H9 (cell line): Measurements from ENCODE around the gene ZHX3. TPM values are rescaled to one million over a fixed set of nuclear protein-coding genes. Genes with fewer than 3 reads are reported as not detected.

ENCODE experiments used
- DNase-seq: peaks from one replicate; pipeline ENCODE4 v3.0.0-alpha.2; 2017
- H2AFZ ChIP-seq: one replicate; pipeline ENCODE4 v1.6.1; 2013; ENCODE audit warnings: mild to moderate bottlenecking, low read length, control low read depth, moderate library complexity
- H2AK5ac ChIP-seq: 2 replicates; pipeline ENCODE4 v1.6.1; 2013; ENCODE audit warnings: low read length, control low read depth, mixed read lengths; ENCODE audit not compliant: insufficient read length
- H2BK120ac ChIP-seq: one replicate; pipeline ENCODE4 v1.6.1; 2013; ENCODE audit warnings: low read depth, mild to moderate bottlenecking, low read length, control low read depth, inconsistent platforms; ENCODE audit not compliant: poor library complexity, severe bottlenecking
- H2BK12ac ChIP-seq: 2 replicates; pipeline ENCODE4 v1.6.1; 2013; ENCODE audit warnings: low read length, control low read depth, mixed read lengths, low read depth; ENCODE audit not compliant: insufficient read length
- H2BK15ac ChIP-seq: 2 replicates; pipeline ENCODE4 v1.6.1; 2013; ENCODE audit warnings: low read depth, low read length, control low read depth
- H2BK20ac ChIP-seq: one replicate; pipeline ENCODE4 v1.6.1; 2013; ENCODE audit warnings: low read depth, mild to moderate bottlenecking, low read length, control low read depth, inconsistent platforms; ENCODE audit not compliant: poor library complexity, severe bottlenecking
- H2BK5ac ChIP-seq: 2 replicates; pipeline ENCODE4 v1.6.1; 2013; ENCODE audit warnings: low read length, control low read depth, mixed read lengths; ENCODE audit not compliant: insufficient read length
- H3K14ac ChIP-seq: 2 replicates; pipeline ENCODE4 v1.6.1; 2013; ENCODE audit warnings: low read length, control low read depth; ENCODE audit not compliant: insufficient read depth
- H3K18ac ChIP-seq: 2 replicates; pipeline ENCODE4 v1.6.1; 2013; ENCODE audit warnings: low read depth, mild to moderate bottlenecking, mixed read lengths, low read length, control low read depth; ENCODE audit not compliant: insufficient read length
- H3K23ac ChIP-seq: 2 replicates; pipeline ENCODE4 v1.6.1; 2013; ENCODE audit warnings: low read length, control low read depth, mixed read lengths, low read depth; ENCODE audit not compliant: insufficient read length
- H3K23me2 ChIP-seq: 2 replicates; pipeline ENCODE4 v1.6.1; 2013; ENCODE audit warnings: low read depth, mild to moderate bottlenecking, mixed read lengths, low read length, control low read depth; ENCODE audit not compliant: insufficient read length, poor library complexity, severe bottlenecking
- H3K27ac ChIP-seq: 2 replicates; pipeline ENCODE4 v1.5.1; 2013; ENCODE audit warnings: low read length, control low read depth, mixed read lengths, low read depth; ENCODE audit not compliant: insufficient read length
- H3K27me3 ChIP-seq: 2 replicates; pipeline ENCODE4 v1.6.1; 2013; ENCODE audit warnings: low read length, control low read depth, inconsistent platforms; ENCODE audit not compliant: insufficient read depth
- H3K4ac ChIP-seq: 2 replicates; pipeline ENCODE4 v1.6.1; 2013; ENCODE audit warnings: low read depth, mild to moderate bottlenecking, control low read depth, inconsistent platforms, low read length, moderate library complexity
- H3K4me1 ChIP-seq: 2 replicates; pipeline ENCODE4 v1.6.1; 2013; ENCODE audit warnings: low read length, control low read depth, inconsistent platforms; ENCODE audit not compliant: insufficient read depth
- H3K4me2 ChIP-seq: 2 replicates; pipeline ENCODE4 v1.6.1; 2013; ENCODE audit warnings: low read length, control low read depth, mixed read lengths; ENCODE audit not compliant: insufficient read length, insufficient read depth
- H3K56ac ChIP-seq: 2 replicates; pipeline ENCODE4 v1.6.1; 2013; ENCODE audit warnings: low read depth, mild to moderate bottlenecking, mixed read lengths, low read length, control low read depth; ENCODE audit not compliant: insufficient read length
- H3K79me1 ChIP-seq: 2 replicates; pipeline ENCODE4 v1.6.1; 2013; ENCODE audit warnings: low read depth, mild to moderate bottlenecking, moderate library complexity, low read length, control low read depth, inconsistent platforms; ENCODE audit not compliant: insufficient read depth, poor library complexity, severe bottlenecking
- H3K79me2 ChIP-seq: 2 replicates; pipeline ENCODE4 v1.6.1; 2013; ENCODE audit warnings: low read length, control low read depth, inconsistent platforms; ENCODE audit not compliant: insufficient read depth
- H3K9ac ChIP-seq: 2 replicates; pipeline ENCODE4 v1.6.1; 2013; ENCODE audit warnings: low read length, control low read depth, mixed read lengths; ENCODE audit not compliant: insufficient read length; ENCODE audit errors: extremely low read depth
- H3K9me3 ChIP-seq: one replicate; pipeline ENCODE4 v1.6.1; 2013; ENCODE audit warnings: low read depth, low read length, inconsistent platforms; ENCODE audit not compliant: control insufficient read depth
- H3T11ph ChIP-seq: one replicate; pipeline ENCODE4 v1.6.1; 2013; ENCODE audit warnings: mild to moderate bottlenecking, low read length, control low read depth, inconsistent platforms
- H4K20me1 ChIP-seq: one replicate; pipeline ENCODE4 v1.6.1; 2013; ENCODE audit not compliant: control insufficient read depth, insufficient read length, insufficient read depth
- H4K5ac ChIP-seq: 2 replicates; pipeline ENCODE4 v1.6.1; 2013; ENCODE audit warnings: low read depth, mild to moderate bottlenecking, mixed read lengths, low read length, control low read depth; ENCODE audit not compliant: insufficient read length
- H4K8ac ChIP-seq: replicated peaks from 2 replicates; pipeline ENCODE4 v1.6.1; 2013; ENCODE audit warnings: low read length, control low read depth, mixed read lengths, low read depth; ENCODE audit not compliant: insufficient read length
- H4K91ac ChIP-seq: 2 replicates; pipeline ENCODE4 v1.6.1; 2013; ENCODE audit warnings: low read depth, mild to moderate bottlenecking, moderate library complexity, mixed read lengths, low read length, control low read depth; ENCODE audit not compliant: insufficient read length
- H3K27ac Mint-ChIP-seq, 3 experiments: 2 replicates in 2 of 3; 3 replicates in 1 of 3; pipeline ENCODE4 v1.8.0; 2020 to 2021; ENCODE audit warnings: mixed read lengths in 3 of 3, mild to moderate bottlenecking in 1 of 3, moderate library complexity in 1 of 3
- H3K27me3 Mint-ChIP-seq: 2 replicates; pipeline ENCODE4 v1.8.0; 2021; ENCODE audit warnings: low read depth, mild to moderate bottlenecking, moderate library complexity, mixed read lengths
- H3K36me3 Mint-ChIP-seq, 3 experiments: 2 replicates in 2 of 3; 3 replicates in 1 of 3; pipeline ENCODE4 v1.8.0; 2020 to 2021; ENCODE audit warnings: low read depth in 3 of 3, mixed read lengths in 3 of 3; ENCODE audit not compliant: insufficient read depth in 1 of 3
- H3K4me1 Mint-ChIP-seq, 2 experiments: 2 replicates each; pipeline ENCODE4 v1.8.0; 2020; ENCODE audit warnings: mixed read lengths in 2 of 2
- H3K4me3 Mint-ChIP-seq, 2 experiments: 2 replicates in 1 of 2; 3 replicates in 1 of 2; pipeline ENCODE4 v1.8.0; 2020 to 2021; ENCODE audit warnings: mild to moderate bottlenecking in 2 of 2, mixed read lengths in 2 of 2, moderate library complexity in 1 of 2
- H3K9me3 Mint-ChIP-seq, 2 experiments: 2 replicates in 1 of 2; 3 replicates in 1 of 2; pipeline ENCODE4 v1.8.0; 2020; ENCODE audit warnings: mild to moderate bottlenecking in 2 of 2, mixed read lengths in 2 of 2, moderate library complexity in 1 of 2
- WGBS: extraction: QIAGEN DNeasy Blood & Tissue Kit; methylation state at CpG from one replicate; pipeline ENCODE4 v1.1.7; 2013; ENCODE audit warnings: missing lambda C conversion rate, low lambda C conversion rate, mixed read lengths; ENCODE audit not compliant: insufficient read length; ENCODE audit errors: extremely low coverage; 5-methylcytosine and 5-hydroxymethylcytosine counted together
- total RNA-seq: library from RNA; stranded (reverse); gene quantifications from 2 replicates; pipeline ENCODE4 v1.2.1, GENCODE V29; 2021
- TF ChIP-seq, protein P1 (sequence below): fragments of 200-600 bp; sonication (generic); conservative IDR thresholded peaks from 3 replicates; pipeline ENCODE4 v1.8.0; 2021; ENCODE audit warnings: antibody characterized with exemption, mild to moderate bottlenecking

ZHX3 gene
- total RNA-seq, 1 experiment from 2014 or later = 4.4 TPM

DNA sequence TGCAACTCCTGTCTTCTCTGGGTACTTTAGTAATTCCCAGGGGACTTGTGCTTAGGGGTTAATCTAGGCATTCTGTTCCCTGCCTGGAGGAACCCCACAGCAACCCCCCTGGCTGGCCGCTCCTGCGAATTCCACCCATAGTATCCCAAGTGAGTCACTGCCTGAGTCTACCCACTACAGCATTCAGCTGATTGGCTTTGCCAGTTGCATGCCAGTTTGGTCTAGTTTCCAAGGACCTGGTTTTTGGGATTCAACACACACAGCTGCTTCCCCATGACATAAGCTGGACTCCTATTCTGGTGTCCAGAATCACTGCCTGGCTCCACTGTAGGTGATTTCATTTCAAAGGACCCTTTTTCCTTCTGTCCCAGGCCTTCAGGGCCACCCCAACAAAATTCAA, 139.9 kb downstream of the ZHX3 start:
- Histone ChIP-seq H4K91ac (no peak overlapping the region), H2BK5ac (no peak overlapping the region), H4K20me1 (no peaks in the 10 kb centered on the region), H4K5ac (no peak overlapping the region), H3K4ac (no peak overlapping the region), H2BK20ac (no peak overlapping the region), H3K4me2 (no peak overlapping the region), H2BK120ac (no peak overlapping the region), H3K23ac (no peak overlapping the region), H3K79me2 (no peaks in the 10 kb centered on the region), H2AK5ac (no peak overlapping the region), H3K23me2 (no peaks in the 10 kb centered on the region), H3K56ac (no peak overlapping the region), H3K9me3 (no peaks in the 10 kb centered on the region), H4K8ac (no peak overlapping the region), H3K27me3 (no peaks in the 10 kb centered on the region), H2BK15ac (no peak overlapping the region), H2AFZ (no peak overlapping the region), H3T11ph (no peak overlapping the region), H3K79me1 (no peaks in the 10 kb centered on the region), H2BK12ac (no peak overlapping the region), H3K27ac (no peak overlapping the region), H3K14ac (no peak overlapping the region), H3K9ac (no peak overlapping the region), H3K18ac (no peak overlapping the region), H3K4me1 (peaks cover 3% of the 10 kb centered on the region; the same call in 1 of the 2 replicates)
- Mint-ChIP-seq H3K27me3 (no peaks in the 10 kb centered on the region), H3K9me3 (no peaks in the 10 kb centered on the region), H3K27ac (peak overlapping the region in 2 of 3 experiments; percentile 40 to 77; a peak in 3 of 7 replicates), H3K36me3 (peaks cover 25 to 57% (median 38%) of the 10 kb centered on the region in 3 experiments; a peak in 6 of 7 replicates), H3K4me3 (no peak overlapping the region), H3K4me1 (peaks cover 26 to 38% of the 10 kb centered on the region in 2 experiments)
- peak; percentile 25 for DNase-seq
- TF ChIP-seq, protein P1, sequence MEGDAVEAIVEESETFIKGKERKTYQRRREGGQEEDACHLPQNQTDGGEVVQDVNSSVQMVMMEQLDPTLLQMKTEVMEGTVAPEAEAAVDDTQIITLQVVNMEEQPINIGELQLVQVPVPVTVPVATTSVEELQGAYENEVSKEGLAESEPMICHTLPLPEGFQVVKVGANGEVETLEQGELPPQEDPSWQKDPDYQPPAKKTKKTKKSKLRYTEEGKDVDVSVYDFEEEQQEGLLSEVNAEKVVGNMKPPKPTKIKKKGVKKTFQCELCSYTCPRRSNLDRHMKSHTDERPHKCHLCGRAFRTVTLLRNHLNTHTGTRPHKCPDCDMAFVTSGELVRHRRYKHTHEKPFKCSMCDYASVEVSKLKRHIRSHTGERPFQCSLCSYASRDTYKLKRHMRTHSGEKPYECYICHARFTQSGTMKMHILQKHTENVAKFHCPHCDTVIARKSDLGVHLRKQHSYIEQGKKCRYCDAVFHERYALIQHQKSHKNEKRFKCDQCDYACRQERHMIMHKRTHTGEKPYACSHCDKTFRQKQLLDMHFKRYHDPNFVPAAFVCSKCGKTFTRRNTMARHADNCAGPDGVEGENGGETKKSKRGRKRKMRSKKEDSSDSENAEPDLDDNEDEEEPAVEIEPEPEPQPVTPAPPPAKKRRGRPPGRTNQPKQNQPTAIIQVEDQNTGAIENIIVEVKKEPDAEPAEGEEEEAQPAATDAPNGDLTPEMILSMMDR = no peak
- no CpG with 5 or more reads among the region's 2 CpGs for WGBS
